Mucosa of descending colon (tissue), 3 donors: ENCODE data around the gene ARHGDIG. TPM values are rescaled to one million over a fixed set of nuclear protein-coding genes. Genes with fewer than 3 reads are reported as not detected.
"Not testable (repeated sequence)": the region's sequence is repeated elsewhere in the genome, so short reads cannot be mapped to it uniquely, and the experiment has no call there.

Experiments
- ATAC-seq: fragments of 200-7000 bp; cut with Tn5 transposase; one replicate; pipeline ENCODE4 v1.9.1; 2020; ENCODE audit warnings: mild to moderate bottlenecking, moderate library complexity
- DNase-seq, 3 donors: peaks; one replicate each; pipeline ENCODE4 v3.0.0-alpha.2; 2020
- H3K36me3 ChIP-seq: fragments of 200-600 bp; one replicate; pipeline ENCODE4 v1.8.0; 2021; ENCODE audit warnings: low read depth, mild to moderate bottlenecking
- H3K4me1 ChIP-seq: fragments of 200-600 bp; one replicate; pipeline ENCODE4 v1.8.0; 2021; ENCODE audit warnings: low read depth, mild to moderate bottlenecking
- H3K4me3 ChIP-seq: fragments of 200-600 bp; one replicate; pipeline ENCODE4 v1.8.0; 2021; ENCODE audit warnings: mild to moderate bottlenecking
- H3K9me3 ChIP-seq: fragments of 200-600 bp; one replicate; pipeline ENCODE4 v1.8.0; 2021; ENCODE audit warnings: mild to moderate bottlenecking
- intact Hi-C, 2 donors: fragments of 100-400 bp; cut with DNase I in 1 of 2; cut with micrococcal nuclease in 1 of 2; formaldehyde crosslinking; loops; one replicate each; pipeline versions ENCODE4 v1.11.0 to v1.11.1; 2022; cut with DNase I, micrococcal nuclease
- total RNA-seq, 3 donors: library from RNA; stranded (reverse); fragmentation: NEBNext Ultra II Directional in 2 of 3; extraction: Animal tissue kit (Norgen Biotek cat#: 25700) in 2 of 3; gene quantifications; one replicate each; pipeline versions ENCODE4 v1.2.1 to v1.2.4, GENCODE V29; 2021 to 2023
- TF ChIP-seq, protein P1 (sequence below): fragments of 200-600 bp; IDR thresholded peaks from one replicate; pipeline ENCODE4 v1.8.0; 2022; ENCODE audit warnings: antibody characterized with exemption, mild to moderate bottlenecking
- donor health status: DM: no; HTN: no; CAD: no; lungs with moderate emphysema.
- donor health status: DM: no; HTN: no; CAD: no.
- donor health status: DM: no; HTN: yes; CAD: no.

ARHGDIG gene
- total RNA-seq, 3 donors from 2014 or later, result 1.7 to 6.8 (median 1.9) TPM

DNA sequence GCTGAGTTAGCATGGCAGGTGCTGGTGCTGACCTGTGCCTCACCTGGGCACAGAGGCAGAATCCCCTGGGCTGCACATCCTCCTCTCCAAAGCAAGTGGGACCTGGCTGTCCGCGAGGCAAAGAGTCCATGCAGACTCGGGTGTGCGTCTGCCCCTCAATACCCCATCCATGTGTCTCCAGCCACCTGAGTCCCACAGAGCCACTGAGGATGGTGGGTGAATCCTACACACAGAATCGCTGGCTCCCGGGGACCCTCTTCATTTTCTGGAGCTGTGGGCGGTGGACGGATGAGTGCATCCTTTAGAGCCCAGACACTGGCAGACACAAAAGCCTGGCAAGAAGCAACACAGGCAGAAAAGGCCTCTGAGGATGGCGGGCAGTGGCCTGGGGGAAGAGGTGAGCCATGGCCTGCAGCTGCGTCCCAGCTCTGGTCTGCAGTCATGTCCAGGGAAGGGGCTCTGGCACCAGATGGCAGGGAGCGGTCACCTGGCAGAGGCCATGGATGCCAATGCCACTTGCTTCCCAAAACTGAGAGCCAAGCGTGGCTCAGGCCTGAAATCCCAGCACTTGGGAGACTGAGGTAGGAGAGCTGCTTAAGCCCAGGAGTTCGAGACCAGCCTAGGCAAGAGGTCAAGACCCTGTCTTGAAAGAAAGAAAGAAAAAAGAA, 42.2 kb downstream of the ARHGDIG start:
- TF ChIP-seq, protein P1, sequence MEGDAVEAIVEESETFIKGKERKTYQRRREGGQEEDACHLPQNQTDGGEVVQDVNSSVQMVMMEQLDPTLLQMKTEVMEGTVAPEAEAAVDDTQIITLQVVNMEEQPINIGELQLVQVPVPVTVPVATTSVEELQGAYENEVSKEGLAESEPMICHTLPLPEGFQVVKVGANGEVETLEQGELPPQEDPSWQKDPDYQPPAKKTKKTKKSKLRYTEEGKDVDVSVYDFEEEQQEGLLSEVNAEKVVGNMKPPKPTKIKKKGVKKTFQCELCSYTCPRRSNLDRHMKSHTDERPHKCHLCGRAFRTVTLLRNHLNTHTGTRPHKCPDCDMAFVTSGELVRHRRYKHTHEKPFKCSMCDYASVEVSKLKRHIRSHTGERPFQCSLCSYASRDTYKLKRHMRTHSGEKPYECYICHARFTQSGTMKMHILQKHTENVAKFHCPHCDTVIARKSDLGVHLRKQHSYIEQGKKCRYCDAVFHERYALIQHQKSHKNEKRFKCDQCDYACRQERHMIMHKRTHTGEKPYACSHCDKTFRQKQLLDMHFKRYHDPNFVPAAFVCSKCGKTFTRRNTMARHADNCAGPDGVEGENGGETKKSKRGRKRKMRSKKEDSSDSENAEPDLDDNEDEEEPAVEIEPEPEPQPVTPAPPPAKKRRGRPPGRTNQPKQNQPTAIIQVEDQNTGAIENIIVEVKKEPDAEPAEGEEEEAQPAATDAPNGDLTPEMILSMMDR, result no peak
- intact Hi-C loops, result no loop called here
- no peak for ATAC-seq
- H3K36me3 ChIP-seq, result no peaks in the 10 kb centered on the region
- no peaks in the 10 kb centered on the region for H3K9me3 ChIP-seq
- H3K4me3 ChIP-seq, result no peak overlapping the region
- H3K4me1 ChIP-seq, result peaks cover 33% of the 10 kb centered on the region
- no peak for DNase-seq

DNA sequence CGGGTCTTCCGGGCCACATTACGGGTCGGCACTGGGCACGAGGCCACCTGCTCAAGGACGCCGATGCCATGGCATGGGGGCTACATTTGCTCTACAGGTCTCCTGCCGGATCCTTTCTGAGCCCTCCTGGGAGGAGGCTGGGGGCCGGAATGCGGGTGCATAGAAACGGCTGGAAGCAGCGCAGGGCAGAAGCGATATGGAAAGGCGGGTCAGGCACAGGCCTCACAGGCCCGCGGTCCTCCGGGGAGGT, 43.7 kb downstream of the ARHGDIG start:
- ATAC-seq (no peak), DNase-seq (no peak)
- H3K9me3 ChIP-seq, result no peaks in the 10 kb centered on the region
- intact Hi-C loops, result no loop called here
- TF ChIP-seq, protein P1, result no peak
- peaks cover 49% of the 10 kb centered on the region for H3K4me1 ChIP-seq
- H3K36me3 ChIP-seq, result no peaks in the 10 kb centered on the region
- H3K4me3 ChIP-seq, result no peak overlapping the region

DNA sequence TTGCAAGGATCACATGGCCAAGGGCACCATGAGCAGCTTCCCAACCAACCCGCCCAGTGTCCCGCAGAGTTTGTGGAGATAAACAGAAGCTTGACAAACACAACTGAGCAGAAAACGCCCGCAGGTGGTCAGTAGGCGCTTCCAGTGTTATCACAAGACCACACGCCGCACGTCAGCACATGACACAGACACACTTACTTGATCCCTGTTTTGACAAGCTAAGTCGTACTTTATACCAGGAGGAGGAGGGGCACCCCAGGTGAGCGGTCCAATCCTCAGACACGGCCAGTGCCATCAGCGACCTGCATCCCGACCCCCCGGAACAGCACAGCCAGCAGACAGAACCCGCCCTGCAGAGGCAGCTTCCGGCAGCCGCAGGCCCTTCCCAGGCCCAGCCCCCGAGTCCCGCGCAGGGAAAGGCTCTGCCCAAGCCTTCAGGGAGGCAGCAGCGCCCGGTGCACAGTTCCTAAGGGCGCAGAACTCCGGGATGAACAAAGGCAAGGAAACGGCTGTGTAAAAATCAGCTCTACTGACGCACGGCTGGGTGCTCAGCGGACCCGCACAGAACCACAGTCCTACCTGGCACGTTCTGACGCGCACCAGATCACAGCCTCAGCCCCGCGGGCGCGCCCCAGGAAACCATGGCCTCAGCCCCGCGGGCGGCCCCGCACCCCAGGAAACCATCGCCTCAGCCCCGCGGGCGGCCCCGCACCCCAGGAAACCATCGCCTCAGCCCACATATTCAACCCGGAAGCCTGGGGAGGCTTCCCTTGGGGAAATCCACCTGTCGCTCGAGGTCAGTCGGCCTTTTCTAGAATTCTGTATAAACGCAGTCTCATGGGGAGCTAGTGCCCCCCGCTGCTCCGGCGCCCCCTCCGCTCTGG, 44.3 kb downstream of the ARHGDIG start:
- TF ChIP-seq, protein P1, result no peak
- H3K36me3 ChIP-seq, result no peaks in the 10 kb centered on the region
- H3K4me3 ChIP-seq, result no peak overlapping the region
- ATAC-seq (peak; percentile 44), DNase-seq (peak; percentile 57 to 82 (median 75))
- H3K4me1 ChIP-seq, result peaks cover 49% of the 10 kb centered on the region
- no peaks in the 10 kb centered on the region for H3K9me3 ChIP-seq
- intact Hi-C loops, result no loop called here

DNA sequence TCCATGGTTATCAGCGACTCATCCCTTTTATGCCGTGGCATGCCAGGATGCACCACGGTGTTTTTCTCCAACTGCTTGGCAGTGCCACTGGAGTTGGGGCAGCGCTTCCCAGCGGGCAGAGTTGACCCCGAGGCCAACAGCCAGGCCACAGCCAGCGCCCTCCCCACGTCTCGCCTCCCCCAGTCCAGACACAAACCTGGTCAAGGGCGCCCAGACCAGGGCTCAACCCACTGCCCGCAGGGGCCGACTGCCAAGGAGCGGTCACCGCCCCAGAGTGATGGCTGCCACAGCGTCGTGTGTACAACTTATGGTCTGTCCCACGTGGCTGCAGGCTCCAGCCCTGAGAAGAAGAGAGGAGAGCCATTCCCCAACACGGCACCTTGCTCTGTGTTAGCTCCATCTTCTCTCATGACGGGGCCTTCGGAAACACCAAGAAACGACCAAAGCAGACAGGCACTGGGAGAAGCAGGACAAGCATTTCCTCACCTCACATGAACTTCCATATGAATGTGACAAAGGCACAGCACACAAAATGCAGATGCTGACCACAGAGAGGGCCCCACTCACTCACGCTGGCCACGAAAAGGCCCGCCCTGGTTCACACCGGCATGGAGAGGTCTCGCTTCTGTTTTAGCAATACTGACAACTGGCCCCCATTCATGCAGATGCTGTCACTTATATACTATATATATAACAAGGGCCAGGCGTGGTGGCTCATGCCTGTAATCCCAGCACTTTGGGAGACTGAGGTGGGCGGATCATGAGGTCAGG, 45.2 kb downstream of the ARHGDIG start:
- H3K36me3 ChIP-seq, result no peaks in the 10 kb centered on the region
- TF ChIP-seq, protein P1, result no peak
- intact Hi-C loops, result no loop called here
- H3K4me3 ChIP-seq, result no peak overlapping the region
- ATAC-seq (no peak), DNase-seq (peak in 1 of 3 donors; percentile 54)
- H3K4me1 ChIP-seq, result peaks cover 55% of the 10 kb centered on the region
- H3K9me3 ChIP-seq, result no peaks in the 10 kb centered on the region

DNA sequence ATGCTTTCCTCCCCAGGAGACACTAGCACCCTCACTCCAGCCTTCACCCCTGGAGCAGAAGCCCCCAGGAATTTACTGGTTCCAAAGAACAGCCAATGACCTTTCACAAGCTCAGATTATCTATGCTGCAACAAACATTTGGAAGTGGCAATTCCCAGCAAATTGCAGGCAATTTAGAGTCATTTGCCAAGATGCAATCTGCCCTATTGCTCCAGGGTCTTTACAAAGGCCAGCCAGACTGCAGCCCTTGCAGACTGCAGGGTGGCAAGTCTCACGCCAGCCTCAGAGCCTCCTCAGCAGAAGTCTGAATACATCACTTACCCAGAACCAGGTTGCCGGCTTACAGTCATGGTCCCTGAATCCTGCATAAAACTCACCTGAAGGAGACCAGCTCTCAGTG, 50.4 kb downstream of the ARHGDIG start:
- Histone ChIP-seq H3K4me1 (peaks cover 41% of the 10 kb centered on the region), H3K36me3 (no peaks in the 10 kb centered on the region), H3K4me3 (no peak overlapping the region), H3K9me3 (no peaks in the 10 kb centered on the region)
- ATAC-seq (no peak), DNase-seq (no peak)
- intact Hi-C loops, result no loop called here
- TF ChIP-seq, protein P1, result no peak

DNA sequence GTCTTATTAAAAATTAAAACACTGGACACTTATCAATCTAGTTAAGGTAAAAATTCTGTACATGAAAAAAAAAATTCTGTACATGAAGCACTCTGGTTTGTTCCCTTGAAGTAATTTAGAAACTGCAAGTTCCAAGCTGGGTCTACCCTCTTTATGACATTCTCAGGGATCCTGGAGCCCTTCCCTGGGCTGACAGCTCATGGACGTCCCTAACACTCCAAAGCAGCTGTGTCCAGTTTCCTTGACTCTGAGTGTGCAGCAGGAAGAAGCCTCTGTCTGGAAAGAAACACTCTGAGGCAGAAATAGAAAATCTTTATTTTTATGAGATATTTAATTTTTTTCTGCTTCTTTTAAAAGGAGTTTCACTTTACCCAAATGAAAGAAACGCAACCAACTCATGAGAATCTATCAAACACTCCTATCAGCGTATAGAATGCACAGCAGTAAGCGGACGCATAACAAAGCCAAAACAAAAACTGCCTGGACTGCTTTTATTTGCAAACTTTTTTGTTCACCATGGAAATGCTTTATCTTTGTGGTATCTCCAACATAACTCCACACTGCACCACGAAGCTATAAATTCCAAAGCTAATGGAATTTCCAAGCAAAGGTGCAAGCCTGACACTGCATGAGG, 50.9 kb downstream of the ARHGDIG start:
- H3K4me3 ChIP-seq, DNase-seq, H3K36me3 ChIP-seq, intact Hi-C loops, ATAC-seq, H3K9me3 ChIP-seq: not testable (repeated sequence)
- peaks cover 37% of the 10 kb centered on the region for H3K4me1 ChIP-seq
